ENCODE data around the gene FAM168A.

DNA sequence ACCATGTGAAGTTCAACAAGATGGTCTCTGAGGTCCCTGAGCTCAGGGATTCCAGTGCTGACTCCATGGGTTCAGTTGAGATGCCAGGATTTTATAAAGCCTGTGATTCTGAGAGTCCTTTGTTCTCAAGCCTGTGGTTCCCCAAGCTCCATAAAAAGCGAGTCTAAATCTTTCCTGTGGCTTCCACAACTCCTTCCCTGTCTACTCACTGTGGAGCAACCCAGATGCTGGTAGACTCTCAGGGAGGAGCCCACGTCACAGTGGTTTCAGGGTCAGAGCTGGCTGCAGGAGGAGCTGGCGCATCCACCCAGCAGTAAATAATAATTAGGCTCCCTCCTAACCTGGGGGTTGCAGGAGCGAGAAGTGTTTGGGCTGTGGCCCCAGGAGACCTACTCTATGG, 223.8 kb downstream of the FAM168A start:
- TF ChIP-seq GABPA (IDR thresholded peaks at IDR 0.05; ENCODE audit: low read depth) (no peak), POLR2AphosphoS5 (IDR thresholded peaks at IDR 0.05; ENCODE audit: low read depth) (no peak)
- TF ChIP-seq, protein P1, sequence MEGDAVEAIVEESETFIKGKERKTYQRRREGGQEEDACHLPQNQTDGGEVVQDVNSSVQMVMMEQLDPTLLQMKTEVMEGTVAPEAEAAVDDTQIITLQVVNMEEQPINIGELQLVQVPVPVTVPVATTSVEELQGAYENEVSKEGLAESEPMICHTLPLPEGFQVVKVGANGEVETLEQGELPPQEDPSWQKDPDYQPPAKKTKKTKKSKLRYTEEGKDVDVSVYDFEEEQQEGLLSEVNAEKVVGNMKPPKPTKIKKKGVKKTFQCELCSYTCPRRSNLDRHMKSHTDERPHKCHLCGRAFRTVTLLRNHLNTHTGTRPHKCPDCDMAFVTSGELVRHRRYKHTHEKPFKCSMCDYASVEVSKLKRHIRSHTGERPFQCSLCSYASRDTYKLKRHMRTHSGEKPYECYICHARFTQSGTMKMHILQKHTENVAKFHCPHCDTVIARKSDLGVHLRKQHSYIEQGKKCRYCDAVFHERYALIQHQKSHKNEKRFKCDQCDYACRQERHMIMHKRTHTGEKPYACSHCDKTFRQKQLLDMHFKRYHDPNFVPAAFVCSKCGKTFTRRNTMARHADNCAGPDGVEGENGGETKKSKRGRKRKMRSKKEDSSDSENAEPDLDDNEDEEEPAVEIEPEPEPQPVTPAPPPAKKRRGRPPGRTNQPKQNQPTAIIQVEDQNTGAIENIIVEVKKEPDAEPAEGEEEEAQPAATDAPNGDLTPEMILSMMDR (IDR thresholded peaks at IDR 0.05; ENCODE audit: insufficient read depth, low read length) = no peak

All from HL-60 (cell line).